HepG2 (cell line): ENCODE results near the gene ATP5MG. TPM values are rescaled to one million over a fixed set of nuclear protein-coding genes. Genes with fewer than 3 reads are reported as not detected.
A peak's percentile ranks its signal among the peaks of the same experiment; 100 is the strongest.

Source experiments
- BRCA1 ChIP-seq: sonication (generic); formaldehyde crosslinking; IDR thresholded peaks from 2 replicates; pipeline ENCODE4 v1.4.0; 2020; ENCODE audit warnings: missing genetic modification reagents
- CENPT ChIP-seq: sonication (generic); formaldehyde crosslinking; IDR thresholded peaks from 2 replicates; pipeline ENCODE4 v1.8.0; 2022; ENCODE audit warnings: low read depth, mild to moderate bottlenecking, moderate library complexity, missing genetic modification reagents
- DRAP1 ChIP-seq: IDR thresholded peaks from 2 replicates; pipeline ENCODE4 v1.6.1; 2016; ENCODE audit warnings: missing genetic modification reagents, missing compliant biosample characterization
- FOXM1 ChIP-seq: sonication (generic); formaldehyde crosslinking; IDR thresholded peaks from 2 replicates; pipeline ENCODE4 v1.5.0; 2020; ENCODE audit warnings: missing genetic modification reagents
- GPN1 ChIP-seq: sonication (generic); formaldehyde crosslinking; IDR thresholded peaks from 2 replicates; pipeline ENCODE4 v1.5.1; 2020; ENCODE audit warnings: missing genetic modification reagents, borderline replicate concordance
- HMGXB4 ChIP-seq, 2 experiments: sonication (generic) in 1 of 2; formaldehyde crosslinking in 1 of 2; IDR thresholded peaks; 2 replicates each; pipeline versions ENCODE4 v1.4.0 to v1.6.1; 2018 to 2020; ENCODE audit warnings: missing genetic modification reagents in 2 of 2, borderline replicate concordance in 1 of 2, low read depth in 1 of 2, mild to moderate bottlenecking in 1 of 2, missing biosample characterization in 1 of 2
- IKZF4 ChIP-seq: sonication (generic); formaldehyde crosslinking; IDR thresholded peaks from 2 replicates; pipeline ENCODE4 v1.5.1; 2020; ENCODE audit warnings: borderline replicate concordance, mild to moderate bottlenecking, low read depth, missing genetic modification reagents; ENCODE audit errors: not compliant biosample characterization
- JUND ChIP-seq: sonication (generic); formaldehyde crosslinking; IDR thresholded peaks from 2 replicates; pipeline ENCODE4 v1.8.0; 2022; ENCODE audit warnings: mild to moderate bottlenecking, missing genetic modification reagents
- MAFF ChIP-seq: IDR thresholded peaks from 2 replicates; pipeline ENCODE4 v1.6.1; 2011; ENCODE audit warnings: low read depth, low read length, improper control_type of control experiment
- PBX2 ChIP-seq: IDR thresholded peaks from 2 replicates; pipeline ENCODE4 v1.6.1; 2016; ENCODE audit warnings: control low read depth
- RBM39 ChIP-seq: fragments of 200-400 bp; formaldehyde crosslinking; IDR thresholded peaks from one replicate; pipeline ENCODE4 v1.6.1; 2018; ENCODE audit warnings: antibody characterized with exemption, mild to moderate bottlenecking, low read depth, low read length; ENCODE audit not compliant: poor library complexity, severe bottlenecking
- SIN3A ChIP-seq: IDR thresholded peaks from 2 replicates; pipeline ENCODE4 v1.6.1; 2011; ENCODE audit warnings: low read depth, mild to moderate bottlenecking, control low read depth, low read length, borderline replicate concordance
- SIX1 ChIP-seq: sonication (generic); formaldehyde crosslinking; IDR thresholded peaks from 2 replicates; pipeline ENCODE4 v1.4.0; 2020; ENCODE audit warnings: missing genetic modification reagents, borderline replicate concordance
- SKI ChIP-seq: fragments of 450-650 bp; IDR thresholded peaks from one replicate; pipeline ENCODE4 v1.6.1; 2018; ENCODE audit warnings: mild to moderate bottlenecking; ENCODE audit not compliant: partially characterized antibody
- SMAD3 ChIP-seq: sonication (generic); formaldehyde crosslinking; IDR thresholded peaks from 2 replicates; pipeline ENCODE4 v1.4.0; 2020; ENCODE audit warnings: missing genetic modification reagents
- SOX5 ChIP-seq: IDR thresholded peaks from 2 replicates; pipeline ENCODE4 v1.6.1; 2016; ENCODE audit warnings: borderline replicate concordance
- STAG1 ChIP-seq: sonication (generic); formaldehyde crosslinking; IDR thresholded peaks from 2 replicates; pipeline ENCODE4 v1.4.0; 2020; ENCODE audit warnings: missing genetic modification reagents
- THYN1 ChIP-seq: sonication (generic); formaldehyde crosslinking; IDR thresholded peaks from 2 replicates; pipeline ENCODE4 v1.8.1; 2023; ENCODE audit warnings: low read depth, mild to moderate bottlenecking, moderate library complexity, missing genetic modification reagents, borderline replicate concordance
- ZBTB14 ChIP-seq: sonication (generic); formaldehyde crosslinking; IDR thresholded peaks from 2 replicates; pipeline ENCODE4 v1.4.0; 2020; ENCODE audit warnings: missing genetic modification reagents
- ZNF263 ChIP-seq: sonication (generic); formaldehyde crosslinking; IDR thresholded peaks from 2 replicates; pipeline ENCODE4 v1.4.0; 2020; ENCODE audit warnings: missing genetic modification reagents
- ZNF333 ChIP-seq: sonication (generic); formaldehyde crosslinking; IDR thresholded peaks from 2 replicates; pipeline ENCODE4 v1.4.0; 2020; ENCODE audit warnings: mild to moderate bottlenecking, missing genetic modification reagents, borderline replicate concordance
- ZNF484 ChIP-seq: sonication (generic); formaldehyde crosslinking; IDR thresholded peaks from 2 replicates; pipeline ENCODE4 v1.5.1; 2020; ENCODE audit warnings: mild to moderate bottlenecking, low read depth, missing genetic modification reagents, borderline replicate concordance
- ZNF607 ChIP-seq: sonication (generic); formaldehyde crosslinking; IDR thresholded peaks from 2 replicates; pipeline ENCODE4 v1.5.1; 2020; ENCODE audit warnings: missing genetic modification reagents, mild to moderate bottlenecking, borderline replicate concordance
- ZNF652 ChIP-seq: IDR thresholded peaks from 2 replicates; pipeline ENCODE4 v1.6.1; 2016; ENCODE audit warnings: low read depth, borderline replicate concordance
- ZNF674 ChIP-seq: sonication (generic); formaldehyde crosslinking; IDR thresholded peaks from 2 replicates; pipeline ENCODE4 v1.5.0; 2020; ENCODE audit warnings: low read depth, mild to moderate bottlenecking, missing genetic modification reagents
- ZNF773 ChIP-seq: sonication (generic); formaldehyde crosslinking; IDR thresholded peaks from 2 replicates; pipeline ENCODE4 v1.4.0; 2020; ENCODE audit warnings: missing genetic modification reagents, borderline replicate concordance
- polyA plus RNA-seq, 8 experiments: library from polyadenylated mRNA; depleted of rRNA in 3 of 8; stranded (reverse) in 7 of 8; unstranded in 1 of 8; fragments of >200 nt; fragmentation: Illumina TruSeq in 4 of 8; extraction: Trizol in 4 of 8; gene quantifications; 2 replicates each; pipeline versions ENCODE4 v1.2.1 to v1.2.3, GENCODE V29; 2011 to 2016; ENCODE audit warnings: low read depth in 4 of 8, missing spikeins in 1 of 8, mixed read lengths in 1 of 8; ENCODE audit not compliant: insufficient read depth in 1 of 8
- total RNA-seq, 5 experiments: library from RNA; depleted of rRNA; stranded (reverse); fragments of >200 nt; fragmentation: Illumina TruSeq; extraction: Trizol; gene quantifications; 2 replicates each; pipeline ENCODE4 v1.2.3, GENCODE V29; 2016; ENCODE audit warnings: low read depth in 1 of 5

ATP5MG gene
- total and polyA plus RNA-seq, 2 of the 13 experiments (the other 11 are each of a cell fraction or from before 2014, with no cell fraction given), result 260 to 320 TPM

- TF ChIP-seq ZNF674 (CRISPR knock-in tag) (no peak), STAG1 (CRISPR knock-in tag) (no peak), ZNF607 (CRISPR knock-in tag) (no peak), CENPT (CRISPR knock-in tag) (peak; percentile 48; the same call in 1 of the 2 replicates), RBM39 (no peak), JUND (CRISPR knock-in tag) (no peak), HMGXB4 (CRISPR knock-in tag; IDR thresholded peaks at IDR 0.05; ENCODE audit: borderline replicate concordance in 1 of 2, low read depth in 1 of 2) (peak; percentile 60 to 67; a peak in 2 of 4 replicates), ZNF263 (CRISPR knock-in tag) (no peak), MAFF (no peak), DRAP1 (CRISPR knock-in tag) (peak; percentile 48), ZBTB14 (CRISPR knock-in tag) (no peak), SOX5 (CRISPR knock-in tag) (no peak), ZNF652 (no peak), ZNF484 (CRISPR knock-in tag) (no peak), BRCA1 (CRISPR knock-in tag) (no peak), ZNF333 (CRISPR knock-in tag) (no peak; the same call in 1 of the 2 replicates), SIN3A (peak; percentile 54), PBX2 (no peak), GPN1 (CRISPR knock-in tag) (no peak), SMAD3 (CRISPR knock-in tag) (peak; percentile 38; the same call in 1 of the 2 replicates), SIX1 (CRISPR knock-in tag) (no peak), SKI (peak; percentile 15), THYN1 (CRISPR knock-in tag) (no peak), FOXM1 (CRISPR knock-in tag) (no peak), ZNF773 (CRISPR knock-in tag) (no peak), IKZF4 (CRISPR knock-in tag) (peak; percentile 81)
Observed at GRCh38 chr11:118401151-118401879, at the start of gene ATP5MG (continued).
